Hematopoietic multipotent progenitor cell treated with erythropoietin and hydrocortisone succinate and interleukin-3 and kit ligand, for 4 days (in vitro differentiated cells): ENCODE measurements around the gene ZNF280A.

Source experiments
- DNase-seq: peaks from one replicate; pipeline ENCODE4 v3.0.0-alpha.2; 2015

ZNF280A gene

GRCh38 chr22:22465782-22466181, 54.3 kb downstream of the ZNF280A start:
- DNase-seq: no peak

GRCh38 chr22:22465094-22465602, 54.9 kb downstream of the ZNF280A start:
- DNase-seq: no peak

GRCh38 chr22:22464541-22465054, 55.5 kb downstream of the ZNF280A start:
- DNase-seq: no peak

GRCh38 chr22:22463855-22464540, 56.1 kb downstream of the ZNF280A start:
- DNase-seq: peak; percentile 84
